Activated T-cell treated with anti-CD3 and anti-CD28 coated beads for 24 hours (primary cell): ENCODE measurements around the gene PRSS27.
A peak's percentile ranks its signal among the peaks of the same experiment; 100 is the strongest.
"Not testable (repeated sequence)": the region's sequence is repeated elsewhere in the genome, so short reads cannot be mapped to it uniquely, and the experiment has no call there.

ENCODE experiments used
- DNase-seq: peaks from one replicate; pipeline ENCODE4 v3.0.0-alpha.2; 2020; ENCODE audit warnings: low read depth

Gene PRSS27

DNA sequence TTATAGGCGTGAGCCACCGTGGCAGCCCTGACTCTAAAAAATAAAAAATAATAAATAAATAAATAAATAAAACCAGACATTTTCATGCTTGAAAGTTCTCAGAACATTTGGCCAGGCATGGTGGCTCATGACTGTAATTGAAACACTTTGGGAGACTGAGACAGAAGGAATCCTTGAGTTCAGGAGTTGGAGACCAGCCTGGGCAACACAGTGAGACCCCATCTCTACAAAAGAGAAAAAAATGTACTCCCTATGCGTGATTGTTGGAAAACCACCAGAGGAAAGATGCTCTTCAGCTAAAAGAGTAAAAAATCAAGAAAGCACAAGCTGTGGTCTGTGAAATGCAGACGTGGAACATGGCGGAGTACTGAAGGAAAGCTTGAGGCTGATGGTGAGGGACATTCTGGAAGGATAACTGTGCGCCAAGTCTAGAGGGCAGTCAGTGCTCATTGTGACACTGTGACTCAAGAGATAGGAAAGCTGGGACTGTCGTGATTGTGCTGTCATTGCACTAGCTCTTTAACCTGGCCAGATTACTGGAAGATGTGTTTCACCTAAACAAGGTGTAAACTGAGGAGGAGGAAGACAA, 4.2 kb upstream of the PRSS27 start:
- no peak for DNase-seq

DNA sequence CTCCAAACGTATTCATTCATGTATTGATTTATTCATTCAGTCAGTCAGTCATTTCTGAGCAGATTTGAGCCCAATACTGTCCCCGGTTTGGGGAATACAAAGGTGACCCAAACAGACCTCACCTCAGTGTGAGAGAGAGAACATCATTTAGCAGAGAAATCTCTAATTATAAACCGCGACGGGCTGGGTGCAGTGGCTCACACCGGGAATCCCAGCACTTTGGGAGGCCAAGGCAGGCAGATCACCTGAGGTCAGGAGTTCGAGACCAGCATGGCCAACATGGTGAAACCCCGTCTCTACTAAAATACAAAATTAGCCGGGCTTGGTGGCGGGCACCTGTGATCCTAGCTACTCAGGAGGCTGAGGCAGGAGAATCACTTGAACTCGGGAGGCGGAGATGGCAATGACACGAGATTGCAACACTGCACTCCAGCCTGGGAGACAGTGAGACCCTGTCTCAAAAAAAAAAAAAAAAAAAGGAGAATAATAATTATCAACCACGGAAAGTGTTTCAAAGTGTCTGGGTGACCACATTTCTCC, 1.7 kb upstream of the PRSS27 start:
- DNase-seq = not testable (repeated sequence)

DNA sequence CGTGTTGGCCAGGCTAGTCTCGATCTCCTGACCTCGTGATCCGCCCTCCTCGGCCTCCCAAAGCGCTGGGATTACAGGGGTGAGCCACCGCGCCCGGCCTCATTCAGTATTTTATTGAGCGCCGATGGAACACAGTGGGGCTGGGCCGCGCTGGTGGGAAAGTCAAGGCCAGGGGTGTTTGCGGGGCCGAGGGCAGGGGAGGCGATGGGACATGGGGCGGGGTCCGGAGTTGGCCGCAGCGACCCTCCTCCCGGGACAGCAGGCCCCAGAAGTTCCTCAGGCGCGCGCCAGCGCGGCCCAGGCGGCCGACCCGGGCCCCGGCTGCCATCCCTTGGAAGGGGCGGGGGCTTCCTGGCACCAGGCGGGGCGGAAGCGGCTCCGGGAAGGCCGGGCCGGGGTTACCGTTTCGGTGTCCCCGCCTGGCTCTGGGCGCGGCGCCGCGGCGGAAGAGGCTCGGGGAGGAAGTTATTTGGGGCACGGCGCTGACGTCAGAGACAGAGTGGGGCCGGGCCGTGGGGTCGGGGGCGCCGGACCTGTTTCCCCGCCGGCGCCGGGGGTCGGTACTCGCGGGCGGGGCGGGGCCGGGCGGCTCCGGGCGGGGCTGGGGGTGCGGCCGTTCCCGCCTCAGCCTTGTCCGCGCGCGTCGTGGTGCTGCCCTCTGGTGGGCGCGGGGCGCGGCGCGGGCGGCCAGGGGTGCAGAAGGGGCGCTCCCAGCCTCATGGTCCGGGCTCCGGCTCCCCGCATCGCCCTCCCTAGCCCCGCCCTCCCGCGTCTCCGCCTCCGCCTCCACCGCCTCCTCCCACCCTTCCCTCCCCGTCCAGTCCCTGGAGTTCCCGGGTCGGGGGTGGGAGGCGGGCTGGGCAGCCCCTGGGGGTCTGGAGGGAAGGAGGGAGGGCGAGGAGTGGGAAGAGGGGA, 952 bp upstream of the PRSS27 start:
- DNase-seq = peak; percentile 83

DNA sequence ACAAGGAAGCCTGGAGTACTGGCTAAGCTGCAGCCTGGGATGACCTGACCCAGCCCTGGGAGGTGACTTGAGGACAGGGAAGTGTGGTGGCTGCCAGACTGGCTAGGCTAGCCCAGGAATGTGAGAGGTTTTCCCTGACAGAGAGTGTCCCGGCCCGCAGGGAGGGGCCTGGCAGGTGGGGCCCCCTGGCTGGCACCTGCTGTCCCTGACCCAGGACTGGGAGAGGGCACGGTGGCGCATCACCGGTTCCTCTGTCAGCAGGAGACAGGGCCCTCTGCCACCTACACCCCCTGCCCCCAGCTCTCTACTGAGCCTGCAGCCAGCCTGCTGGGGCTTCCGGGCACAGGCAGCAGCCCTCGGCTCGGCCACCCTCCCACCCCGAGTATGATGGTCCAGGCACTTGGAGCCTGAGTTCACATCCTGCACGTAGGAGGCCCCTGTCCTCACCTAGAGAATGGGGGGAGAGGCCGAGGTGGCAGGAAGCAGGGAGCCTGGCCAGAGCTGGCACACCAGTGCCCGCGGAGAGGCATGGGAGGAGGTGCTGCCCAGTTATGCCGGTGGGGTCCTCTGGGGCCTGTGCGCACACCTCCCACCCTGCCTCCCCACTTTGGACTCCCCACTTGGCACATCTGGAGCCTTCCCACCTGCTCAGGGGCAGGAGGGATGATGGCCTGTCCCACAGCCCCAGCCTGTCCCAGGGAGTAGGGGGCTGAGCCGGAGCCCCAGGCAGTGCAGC, 528 bp downstream of the PRSS27 start:
- DNase-seq = no peak

DNA sequence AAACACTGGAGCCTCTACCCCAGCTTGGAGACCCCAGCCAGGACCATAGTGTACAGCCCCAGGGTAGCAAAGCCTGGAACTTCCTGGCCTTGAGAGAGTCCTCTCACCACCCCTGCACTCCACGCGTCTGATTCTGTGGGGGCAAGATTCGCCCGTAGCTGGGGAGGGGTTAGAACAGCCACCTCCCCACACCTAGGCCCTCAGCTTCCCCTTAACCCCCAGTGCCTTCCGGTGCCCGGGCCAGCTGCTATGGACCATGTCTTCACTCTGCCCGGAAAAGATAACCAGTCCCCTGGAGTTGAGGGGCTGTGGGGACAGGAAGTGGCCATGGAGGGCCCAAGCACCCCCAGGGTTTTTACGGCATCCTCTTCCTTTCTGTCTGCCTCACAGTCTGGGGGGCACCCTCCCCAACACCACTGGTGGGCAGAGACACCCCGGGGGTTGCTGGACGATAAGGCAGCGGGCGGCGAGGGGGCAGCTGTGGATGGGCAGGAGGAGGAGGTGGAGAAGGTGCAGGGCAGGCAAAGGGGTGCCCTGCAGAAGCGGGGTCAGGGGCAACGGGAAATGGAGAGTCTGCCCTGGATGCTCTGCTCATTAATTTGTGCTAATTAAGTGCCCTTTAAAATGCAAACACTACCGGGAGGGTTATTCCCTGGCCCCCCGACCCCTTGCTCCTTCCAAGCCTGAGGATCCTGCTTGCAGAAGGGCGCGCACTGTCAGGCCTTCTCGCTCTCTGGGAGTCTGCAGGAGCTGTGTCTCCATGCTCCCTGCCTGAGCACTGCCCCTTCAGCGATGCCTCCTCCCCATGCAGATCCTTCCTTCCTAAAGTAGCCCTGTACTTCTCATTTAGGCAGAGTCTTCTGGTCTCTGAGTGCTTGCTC, 2.4 kb downstream of the PRSS27 start:
- no peak for DNase-seq

DNA sequence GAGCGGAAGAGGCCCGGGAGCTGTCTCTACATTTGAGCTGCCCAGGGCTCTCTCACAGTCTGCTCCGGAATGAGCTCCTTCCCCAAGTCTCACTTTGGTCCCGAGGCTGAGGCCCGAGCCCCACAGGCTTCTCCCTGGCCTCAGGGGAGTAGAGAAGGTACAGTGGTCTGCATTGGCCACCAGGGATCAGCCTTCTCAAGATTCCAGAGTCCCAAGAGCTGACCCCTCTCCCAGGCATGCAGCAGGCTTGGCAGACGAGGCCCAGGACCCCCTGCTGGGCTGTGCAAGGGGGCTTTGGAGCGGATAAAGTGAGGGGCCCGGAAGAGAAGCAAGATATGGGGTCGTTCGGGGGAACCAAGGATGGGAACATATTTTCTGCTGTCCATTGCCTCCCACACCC, 3.1 kb downstream of the PRSS27 start:
- no peak for DNase-seq

DNA sequence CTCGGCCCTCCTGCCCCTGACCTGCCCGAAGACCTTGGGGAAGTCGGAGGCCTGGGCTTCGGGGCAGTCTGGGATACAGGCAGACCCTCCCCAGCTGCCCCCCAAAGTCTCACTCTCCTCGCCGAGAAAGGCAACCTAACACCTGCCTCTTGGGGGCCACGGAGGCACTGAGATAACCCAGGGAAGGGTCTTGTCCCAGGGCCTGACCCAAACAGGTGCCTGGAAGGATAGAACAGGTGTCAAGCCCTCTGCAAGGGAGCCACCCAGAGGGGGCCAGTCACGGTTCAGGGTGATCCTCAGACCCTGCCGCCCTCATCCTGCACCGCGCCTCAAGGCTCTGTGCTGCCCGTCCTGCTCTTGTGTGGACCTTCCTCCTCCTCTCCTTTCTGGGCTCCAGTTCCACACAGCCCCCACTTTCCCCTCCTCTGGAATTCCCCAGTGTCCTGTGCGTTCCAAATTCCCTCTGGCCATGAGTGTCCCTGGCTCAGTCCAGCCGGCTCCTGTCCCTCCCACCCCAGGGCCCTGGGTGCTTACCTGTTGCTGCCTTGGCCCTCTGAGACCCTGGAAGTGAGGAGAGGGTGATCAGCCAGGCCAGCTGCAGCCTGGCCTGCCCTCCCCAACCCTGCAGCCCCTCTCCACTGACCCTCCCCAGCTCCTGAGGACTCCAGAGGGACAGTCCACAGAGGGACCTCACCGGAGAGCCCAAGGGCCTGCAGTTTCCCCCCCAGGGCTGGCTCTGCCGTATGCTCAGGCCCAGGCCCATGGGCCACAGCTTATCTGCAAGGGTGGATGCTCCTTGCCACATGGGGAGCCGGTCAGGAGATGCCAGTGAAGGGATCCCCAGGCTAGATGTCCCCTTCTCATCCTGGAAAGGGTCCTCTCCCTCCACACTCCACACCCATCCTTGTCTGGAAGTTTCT, 3.8 kb downstream of the PRSS27 start:
- no peak for DNase-seq

DNA sequence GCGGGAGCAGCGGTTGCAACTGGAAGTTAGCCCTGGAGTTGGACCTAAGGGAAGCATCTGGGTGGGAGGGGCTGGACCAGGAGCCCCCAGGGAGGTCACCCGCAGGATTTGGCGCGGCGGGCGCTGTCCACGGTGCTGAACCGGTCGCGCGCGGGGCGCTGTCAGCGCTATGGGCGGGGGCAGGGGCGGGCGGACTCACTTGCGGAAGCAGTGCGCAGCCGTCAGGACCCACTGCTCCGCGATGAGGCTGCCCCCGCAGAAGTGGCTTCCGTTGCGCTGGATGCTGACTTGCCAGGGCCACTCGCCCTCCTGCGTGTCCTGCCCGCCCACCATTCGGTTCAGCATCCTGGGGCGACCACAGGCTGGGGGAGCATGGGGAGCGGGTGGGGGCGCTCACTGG, 4.5 kb downstream of the PRSS27 start:
- peak; percentile 63 for DNase-seq

DNA sequence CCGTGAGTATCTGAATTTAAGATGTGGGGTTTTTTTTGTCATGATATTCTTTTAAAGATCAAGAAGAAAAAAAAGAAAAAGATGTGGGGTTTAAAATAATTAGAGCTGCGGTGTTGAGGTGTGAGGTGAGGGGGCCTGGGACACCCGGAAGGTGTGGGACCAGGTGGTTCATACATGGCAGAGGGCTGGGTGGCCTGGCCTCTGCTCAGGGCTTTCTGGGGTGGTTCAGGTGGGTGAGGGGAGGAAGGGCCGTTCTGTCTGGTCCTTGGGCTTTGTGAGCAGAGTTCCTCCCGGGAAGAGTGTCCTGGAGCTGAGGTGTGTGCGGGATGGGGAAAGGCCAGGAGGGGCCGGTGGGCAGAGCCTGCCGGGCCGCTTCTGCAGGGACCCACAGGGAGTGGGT, 5.0 kb downstream of the PRSS27 start:
- DNase-seq = no peak

DNA sequence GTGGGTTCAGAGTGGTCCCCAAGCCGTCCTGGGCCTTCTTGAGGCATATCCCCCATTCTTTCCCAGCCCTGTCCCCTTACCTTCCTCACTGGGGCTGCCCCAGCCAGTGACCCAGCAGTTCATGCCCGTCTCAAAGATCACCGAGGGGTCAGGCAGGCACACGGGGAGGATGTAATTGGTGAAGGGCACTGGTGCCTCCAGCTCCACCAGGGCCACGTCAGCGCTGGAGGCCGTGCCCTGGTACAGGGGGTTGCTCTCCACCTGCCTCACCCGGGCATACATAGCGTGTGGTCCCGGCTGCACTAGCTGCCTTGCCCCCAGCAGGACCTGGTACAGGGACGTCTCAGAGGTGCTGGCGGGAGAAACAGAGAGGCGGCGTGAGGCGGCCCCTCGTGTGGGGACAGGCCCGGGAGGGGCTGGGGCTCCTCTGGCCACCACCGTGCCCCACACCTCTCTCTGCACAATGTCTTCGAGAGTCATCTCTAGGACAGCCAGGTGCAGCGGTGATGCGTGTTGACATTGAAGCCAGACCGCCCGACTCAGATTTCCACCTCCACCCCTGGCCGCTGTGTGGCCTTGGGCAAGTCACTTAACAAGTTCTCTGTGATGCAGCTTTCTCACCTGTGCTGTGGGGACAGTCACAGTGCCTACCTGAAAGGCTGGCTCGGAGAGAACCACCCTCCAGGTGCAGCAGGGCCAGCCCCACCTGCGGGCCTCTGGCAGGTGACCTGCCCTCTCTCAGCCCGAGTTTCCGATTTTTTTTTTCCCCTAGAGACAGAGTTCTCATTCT, 5.8 kb downstream of the PRSS27 start:
- no peak for DNase-seq

DNA sequence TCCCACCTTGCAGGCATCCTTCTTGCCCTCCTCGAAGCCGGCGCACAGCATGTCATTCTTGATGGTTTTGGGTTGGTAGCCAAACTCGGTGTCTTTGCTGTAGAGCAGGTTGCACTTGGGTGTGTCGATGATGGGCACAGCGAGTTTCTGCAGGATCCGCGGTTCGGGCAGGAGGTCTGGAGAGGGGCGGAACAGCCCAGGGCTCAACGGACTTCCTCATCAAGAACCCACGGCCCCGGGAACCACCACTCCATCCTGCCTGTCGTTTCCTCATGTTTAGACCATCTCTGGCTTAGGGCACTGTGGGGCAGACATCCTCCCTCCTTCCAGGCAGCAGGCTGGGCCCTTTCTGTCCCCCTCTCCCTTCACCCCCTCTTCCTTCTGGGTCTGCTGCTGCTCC, 6.5 kb downstream of the PRSS27 start:
- DNase-seq = no peak

DNA sequence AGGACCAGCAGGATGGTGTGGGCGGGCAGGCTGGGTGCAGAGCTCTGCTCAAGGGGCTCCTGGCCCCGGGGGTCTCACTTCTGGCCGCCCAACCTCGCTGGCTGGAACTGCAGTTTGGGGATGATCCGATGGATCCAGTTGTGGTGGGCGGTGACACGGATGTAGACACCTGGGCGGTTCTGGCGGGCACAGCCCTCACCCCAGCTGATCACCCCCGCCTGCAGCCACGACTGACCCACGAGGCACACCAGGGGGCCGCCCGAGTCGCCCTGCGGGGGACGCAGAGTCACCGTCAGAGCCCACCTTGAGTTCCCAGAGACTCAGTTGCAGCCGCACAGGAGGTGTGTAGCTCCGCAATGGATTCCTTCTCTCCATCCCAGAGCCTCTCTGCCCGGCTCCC, 7.5 kb downstream of the PRSS27 start:
- DNase-seq = no peak

DNA sequence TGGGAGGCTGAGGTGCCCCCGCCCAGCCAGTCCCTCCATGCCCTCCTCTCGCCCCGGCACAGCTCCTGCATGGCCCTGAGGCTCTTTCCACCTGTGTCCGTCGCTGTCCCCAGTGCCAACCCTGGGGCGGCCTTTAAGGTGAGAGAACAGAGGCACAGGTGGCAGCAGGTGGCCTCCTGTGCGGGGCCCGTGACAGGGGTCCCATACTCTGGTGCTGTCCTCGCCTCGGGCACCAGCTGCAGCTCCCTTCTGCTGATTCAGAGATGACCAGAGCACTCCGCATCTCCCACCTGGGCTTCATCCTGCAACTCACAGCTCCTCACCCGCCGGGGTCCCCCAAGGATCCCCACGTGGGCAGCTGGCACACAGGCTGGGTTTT, 8.0 kb downstream of the PRSS27 start:
- no peak for DNase-seq

DNA sequence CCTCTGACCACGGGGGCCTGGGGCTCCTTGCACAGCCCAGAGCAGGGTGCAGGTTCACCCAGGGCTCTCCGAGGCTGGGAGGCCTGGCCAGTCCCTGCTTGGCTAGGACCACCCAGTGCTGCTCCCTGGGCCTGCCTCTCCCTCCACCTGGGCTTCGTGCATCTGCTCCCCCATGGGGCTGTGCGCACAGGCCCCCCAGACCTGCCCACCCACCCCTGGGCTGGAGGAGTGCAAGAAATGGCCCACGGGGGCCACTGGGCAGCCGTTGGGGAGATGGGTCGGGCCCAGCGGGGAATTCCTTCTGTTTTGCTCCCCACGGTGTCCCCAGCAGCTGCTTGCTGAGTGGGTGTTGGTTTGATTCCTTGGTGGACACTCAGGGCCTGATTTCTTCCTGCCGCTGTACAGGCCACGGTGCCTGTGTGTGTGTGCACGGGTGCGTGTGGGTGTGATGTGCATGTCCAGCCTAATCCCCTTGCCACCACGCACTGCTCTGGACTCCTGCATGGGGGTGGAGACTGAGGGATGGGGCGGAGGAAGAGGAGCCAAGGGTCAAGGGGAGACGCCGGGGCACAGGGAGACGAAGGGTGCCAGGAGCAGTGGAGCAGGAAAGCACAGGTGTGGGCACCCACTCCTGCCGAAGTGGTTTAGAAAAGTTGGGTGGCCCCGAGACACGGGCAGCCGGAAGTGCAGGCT, 8.5 kb downstream of the PRSS27 start:
- no peak for DNase-seq

DNA sequence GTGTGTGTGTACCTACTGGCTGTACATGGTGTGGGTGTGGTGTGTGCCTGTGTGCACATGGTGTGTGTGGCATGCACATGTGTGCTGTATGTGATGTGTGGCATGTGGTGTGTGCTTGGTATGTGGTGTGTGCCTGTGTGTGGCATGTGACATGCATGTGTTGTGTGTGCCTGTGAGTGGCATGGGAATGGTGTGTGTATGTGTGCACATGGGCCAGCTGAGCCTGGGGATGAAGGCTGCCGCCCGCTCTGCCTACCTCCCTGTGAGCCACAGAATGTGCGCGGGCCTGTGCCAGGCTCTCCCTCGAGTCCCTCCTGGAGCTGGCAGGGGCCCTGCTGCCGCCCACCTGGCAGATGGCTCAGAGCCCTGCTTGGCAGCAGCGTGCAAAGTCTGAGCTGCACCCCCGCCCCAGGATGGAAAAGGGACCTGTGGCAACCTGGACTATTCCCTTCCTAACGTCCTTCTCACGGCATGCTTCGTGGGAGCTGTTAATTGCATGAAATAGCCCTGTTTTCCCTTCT, 9.3 kb downstream of the PRSS27 start:
- no peak for DNase-seq

DNA sequence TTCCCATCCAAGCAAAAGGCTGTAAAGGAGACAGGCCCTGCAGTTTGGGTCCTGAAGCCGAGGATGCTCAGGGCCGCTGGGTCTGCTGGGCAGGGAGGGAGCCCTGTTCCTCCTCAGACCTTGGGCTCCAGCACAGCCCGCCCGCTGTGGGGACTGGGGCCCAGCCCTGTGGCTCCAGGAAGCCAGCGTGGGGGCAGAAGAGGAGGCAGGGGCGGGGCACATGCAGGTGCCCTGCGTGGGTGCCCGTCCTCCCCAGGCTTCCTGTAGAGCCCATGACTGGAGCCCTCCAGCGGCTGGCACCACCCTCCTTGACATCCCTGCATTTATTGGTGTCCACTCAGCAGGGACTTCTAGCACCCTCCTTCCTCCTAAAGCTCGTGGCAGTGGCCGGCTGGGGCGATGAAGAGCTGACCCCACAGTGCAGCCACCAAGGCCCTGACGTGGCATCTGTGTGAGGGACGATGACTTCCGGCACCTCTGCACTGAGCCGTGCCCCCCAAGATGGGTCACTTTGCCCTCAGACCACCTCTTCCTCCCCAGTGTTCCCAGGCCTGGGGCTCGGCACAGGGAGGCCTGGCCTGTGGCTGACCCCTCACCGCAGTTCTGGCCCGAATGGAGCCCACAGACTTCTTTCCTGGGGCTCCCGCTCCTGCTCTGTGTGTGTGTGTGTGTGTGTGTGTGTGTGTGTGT, 9.9 kb downstream of the PRSS27 start:
- DNase-seq = no peak

DNA sequence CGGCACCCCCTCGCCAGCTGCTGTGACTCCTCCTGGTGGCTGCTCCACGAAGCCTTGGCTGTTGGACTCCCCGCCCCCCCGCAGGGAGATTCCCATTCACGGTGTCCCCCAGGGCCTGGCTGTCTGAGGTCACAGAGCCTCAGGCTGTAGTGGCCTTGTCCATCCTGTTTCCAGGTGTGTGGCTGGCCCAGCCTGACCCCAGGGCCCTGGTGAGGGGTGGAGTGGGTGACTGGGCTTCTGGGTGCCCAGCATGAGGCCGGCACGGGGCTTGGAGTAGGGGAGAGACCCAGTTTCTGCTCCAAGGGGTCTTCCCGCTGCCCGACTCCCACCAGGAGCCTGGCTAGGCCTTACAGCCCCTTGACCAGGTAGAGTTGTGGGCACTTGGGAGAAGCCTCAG, 10.4 kb downstream of the PRSS27 start:
- DNase-seq = no peak

DNA sequence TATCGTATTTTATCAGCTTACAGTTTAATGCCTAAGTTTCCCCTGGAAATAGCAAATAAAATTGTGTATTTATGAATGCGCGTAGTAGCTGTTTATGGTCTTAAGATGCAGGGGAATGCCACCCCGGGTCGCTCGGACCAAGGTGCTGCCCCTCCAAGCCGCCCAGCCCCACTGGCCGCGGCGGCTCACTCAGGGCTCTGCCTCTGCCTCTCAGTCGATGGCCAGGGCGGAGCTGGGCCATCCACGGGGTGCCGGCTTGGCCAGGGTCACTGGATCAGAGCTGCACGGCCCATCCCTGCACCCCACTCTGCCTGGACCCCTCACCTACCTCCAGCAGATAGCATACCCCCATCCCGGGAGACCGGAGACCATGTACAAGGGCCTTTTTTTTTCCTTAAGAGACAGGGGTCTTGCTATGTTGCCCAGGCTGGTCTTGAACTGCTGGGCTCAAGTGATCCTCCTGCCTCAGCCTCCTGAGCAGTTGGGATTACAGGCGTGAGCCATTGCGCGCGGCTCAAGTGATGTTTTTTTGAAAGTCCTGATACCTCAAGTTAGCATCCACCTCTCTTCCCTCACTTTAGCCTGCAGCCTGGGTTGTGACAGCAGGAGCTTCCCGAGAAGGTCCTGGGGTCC, 11.0 kb downstream of the PRSS27 start:
- no peak for DNase-seq
